ENCODE data around the gene TBX5.
"Not testable (repeated sequence)": the region's sequence is repeated elsewhere in the genome, so short reads cannot be mapped to it uniquely, and the experiment has no call there.

The TBX5 gene

DNA sequence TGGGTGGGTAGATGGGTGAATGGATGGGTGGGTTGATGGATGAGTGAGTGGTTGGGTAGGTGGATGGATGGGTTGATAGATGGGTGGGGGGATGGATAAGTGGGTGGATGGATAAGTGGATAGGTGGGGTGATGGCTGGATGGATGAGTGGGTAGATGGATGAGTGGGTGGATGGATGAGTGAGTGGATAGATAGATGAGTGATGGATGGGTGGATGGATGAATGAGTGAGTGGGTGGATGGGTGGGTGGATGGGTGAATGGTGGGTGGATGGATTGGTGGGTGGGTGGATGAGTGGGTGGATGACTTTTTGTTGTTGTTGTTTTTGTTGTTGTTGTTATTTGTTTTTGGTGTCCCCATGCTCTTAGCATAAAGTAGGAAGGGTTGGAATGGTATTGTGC lies 45.5 kb downstream of the TBX5 start:
- Histone ChIP-seq H3K4me3 (ENCODE audit: low read depth in 1 of 2, low read length in 2 of 2) (no peak overlapping the region), H3K27me3 (ENCODE audit: low read depth, low read length) (no peaks in the 10 kb centered on the region), H3K4me1 (ENCODE audit: control insufficient read depth in 1 of 2, insufficient read depth in 2 of 2, low read length in 2 of 2) (no peaks in the 10 kb centered on the region), H3K27ac (ENCODE audit: low read length) (no peak overlapping the region), H3K9me3 (ENCODE audit: control insufficient read depth in 1 of 2, low read length in 2 of 2) (no peaks in the 10 kb centered on the region), H3K36me3 (ENCODE audit: control insufficient read depth in 1 of 2, insufficient read depth in 2 of 2, low read length in 2 of 2) (no peaks in the 10 kb centered on the region)

DNA sequence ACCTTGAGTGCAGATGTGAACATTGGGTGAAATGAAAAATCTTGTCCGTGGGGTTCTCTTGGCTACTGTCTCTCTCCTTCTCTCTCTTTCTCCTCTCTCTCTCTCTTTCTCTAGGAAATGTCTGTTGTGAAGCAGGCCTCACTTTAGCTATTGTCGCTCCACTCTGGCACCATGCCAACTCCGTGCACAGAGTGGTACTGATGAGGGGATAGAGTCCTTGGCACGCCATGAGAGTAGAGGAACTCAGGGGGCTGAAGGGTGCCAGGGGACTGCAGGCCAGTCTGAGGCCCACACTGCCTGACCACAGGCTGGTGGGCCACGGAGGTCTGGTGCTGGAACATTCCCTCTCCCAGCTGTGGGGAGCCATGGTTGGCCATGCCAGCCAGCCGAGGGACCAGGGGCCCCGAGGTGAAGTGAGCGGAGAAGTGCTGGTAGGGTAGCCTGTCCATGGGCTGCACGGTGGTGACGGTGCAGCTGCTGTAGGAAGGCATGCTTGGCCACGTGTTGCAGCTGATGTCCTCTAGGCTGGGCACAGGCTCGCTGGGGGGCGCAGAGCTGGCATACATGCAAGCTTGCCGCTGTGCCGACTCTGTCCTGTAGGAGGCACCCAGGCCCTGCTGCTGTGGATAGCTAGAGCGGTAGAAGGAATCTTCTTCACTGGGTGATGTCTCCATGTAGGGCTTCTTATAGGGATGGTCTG lies 50.4 kb downstream of the TBX5 start:
- Histone ChIP-seq H3K9me3 (ENCODE audit: control insufficient read depth in 1 of 2, low read length in 2 of 2) (no peaks in the 10 kb centered on the region), H3K36me3 (ENCODE audit: control insufficient read depth in 1 of 2, insufficient read depth in 2 of 2, low read length in 2 of 2) (no peaks in the 10 kb centered on the region), H3K4me3 (ENCODE audit: low read depth in 1 of 2, low read length in 2 of 2) (no peak overlapping the region), H3K27me3 (ENCODE audit: low read depth, low read length) (no peaks in the 10 kb centered on the region), H3K27ac (ENCODE audit: low read length) (no peak overlapping the region), H3K4me1 (ENCODE audit: control insufficient read depth in 1 of 2, insufficient read depth in 2 of 2, low read length in 2 of 2) (no peaks in the 10 kb centered on the region)

GRCh38 chr12:114349239-114349638 lies 56.7 kb downstream of the TBX5 start:
- H3K27me3 ChIP-seq (ENCODE audit: low read depth, low read length); H3K36me3 ChIP-seq (ENCODE audit: control insufficient read depth in 1 of 2, insufficient read depth in 2 of 2, low read length in 2 of 2); H3K9me3 ChIP-seq (ENCODE audit: control insufficient read depth in 1 of 2, low read length in 2 of 2); H3K4me1 ChIP-seq (ENCODE audit: control insufficient read depth in 1 of 2, insufficient read depth in 2 of 2, low read length in 2 of 2); H3K27ac ChIP-seq (ENCODE audit: low read length); H3K4me3 ChIP-seq (ENCODE audit: low read depth in 1 of 2, low read length in 2 of 2): not testable (repeated sequence)

DNA sequence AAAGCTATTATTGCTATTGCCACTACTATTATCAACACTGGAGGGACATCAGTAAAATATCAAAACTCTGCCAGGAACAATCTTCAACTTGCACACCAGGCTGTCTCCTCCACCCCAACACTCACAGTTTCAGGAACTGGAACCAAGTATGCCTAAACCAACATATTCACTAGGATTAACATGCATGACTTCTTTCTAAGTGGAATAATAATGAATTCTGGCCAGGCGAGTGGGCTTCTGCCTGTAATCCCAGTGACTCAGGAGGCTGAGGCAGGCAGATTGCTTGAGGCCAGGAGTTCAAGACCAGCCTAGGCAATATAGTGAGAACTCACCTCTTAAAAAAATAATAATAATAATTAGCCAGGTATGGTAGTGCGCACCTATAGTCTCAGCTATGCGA lies 58.1 kb downstream of the TBX5 start:
- no peaks in the 10 kb centered on the region for H3K36me3 ChIP-seq (ENCODE audit: control insufficient read depth in 1 of 2, insufficient read depth in 2 of 2, low read length in 2 of 2)
- H3K4me3 ChIP-seq (ENCODE audit: low read depth in 1 of 2, low read length in 2 of 2), result no peak overlapping the region
- no peak overlapping the region for H3K27ac ChIP-seq (ENCODE audit: low read length)
- H3K4me1 ChIP-seq (ENCODE audit: control insufficient read depth in 1 of 2, insufficient read depth in 2 of 2, low read length in 2 of 2), result no peaks in the 10 kb centered on the region
- no peaks in the 10 kb centered on the region for H3K27me3 ChIP-seq (ENCODE audit: low read depth, low read length)
- H3K9me3 ChIP-seq (ENCODE audit: control insufficient read depth in 1 of 2, low read length in 2 of 2), result no peaks in the 10 kb centered on the region

DNA sequence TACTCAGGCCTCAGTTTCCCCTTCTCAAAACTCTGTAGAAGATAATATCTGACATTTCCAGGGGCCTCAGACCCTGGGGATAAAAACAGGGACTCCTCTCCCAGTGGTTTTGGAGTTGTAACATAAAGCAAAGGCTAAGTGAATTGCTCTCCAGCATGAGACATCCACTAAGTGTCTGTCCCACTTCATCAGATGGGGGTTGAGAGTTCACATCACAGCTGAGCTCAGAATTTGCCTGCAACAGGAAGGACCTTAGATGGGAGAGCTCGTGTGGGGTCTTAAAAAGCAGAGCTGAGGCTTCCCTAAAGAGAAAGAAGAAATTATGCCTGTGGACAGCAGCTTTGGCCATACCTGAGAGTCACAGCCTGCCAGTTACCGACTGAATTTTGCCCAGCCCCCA lies 61.1 kb downstream of the TBX5 start:
- H3K4me3 ChIP-seq (ENCODE audit: low read depth in 1 of 2, low read length in 2 of 2), result no peak overlapping the region
- H3K27ac ChIP-seq (ENCODE audit: low read length), result no peak overlapping the region
- no peaks in the 10 kb centered on the region for H3K27me3 ChIP-seq (ENCODE audit: low read depth, low read length)
- H3K9me3 ChIP-seq (ENCODE audit: control insufficient read depth in 1 of 2, low read length in 2 of 2), result peaks cover 0 to 6% of the 10 kb centered on the region in 2 donors
- no peaks in the 10 kb centered on the region for H3K4me1 ChIP-seq (ENCODE audit: control insufficient read depth in 1 of 2, insufficient read depth in 2 of 2, low read length in 2 of 2)
- H3K36me3 ChIP-seq (ENCODE audit: control insufficient read depth in 1 of 2, insufficient read depth in 2 of 2, low read length in 2 of 2), result no peaks in the 10 kb centered on the region

- H3K9me3 ChIP-seq (ENCODE audit: control insufficient read depth in 1 of 2, low read length in 2 of 2), result peaks cover 0 to 6% of the 10 kb centered on the region in 2 donors
- H3K27me3 ChIP-seq (ENCODE audit: low read depth, low read length), result no peaks in the 10 kb centered on the region
- H3K27ac ChIP-seq (ENCODE audit: low read length), result no peak overlapping the region
- no peak overlapping the region for H3K4me3 ChIP-seq (ENCODE audit: low read depth in 1 of 2, low read length in 2 of 2)
- H3K36me3 ChIP-seq (ENCODE audit: control insufficient read depth in 1 of 2, insufficient read depth in 2 of 2, low read length in 2 of 2), result no peaks in the 10 kb centered on the region
- no peaks in the 10 kb centered on the region for H3K4me1 ChIP-seq (ENCODE audit: control insufficient read depth in 1 of 2, insufficient read depth in 2 of 2, low read length in 2 of 2)
These were observed 61.7 kb downstream of the TBX5 start for GRCh38 chr12:114344303-114344663.

DNA sequence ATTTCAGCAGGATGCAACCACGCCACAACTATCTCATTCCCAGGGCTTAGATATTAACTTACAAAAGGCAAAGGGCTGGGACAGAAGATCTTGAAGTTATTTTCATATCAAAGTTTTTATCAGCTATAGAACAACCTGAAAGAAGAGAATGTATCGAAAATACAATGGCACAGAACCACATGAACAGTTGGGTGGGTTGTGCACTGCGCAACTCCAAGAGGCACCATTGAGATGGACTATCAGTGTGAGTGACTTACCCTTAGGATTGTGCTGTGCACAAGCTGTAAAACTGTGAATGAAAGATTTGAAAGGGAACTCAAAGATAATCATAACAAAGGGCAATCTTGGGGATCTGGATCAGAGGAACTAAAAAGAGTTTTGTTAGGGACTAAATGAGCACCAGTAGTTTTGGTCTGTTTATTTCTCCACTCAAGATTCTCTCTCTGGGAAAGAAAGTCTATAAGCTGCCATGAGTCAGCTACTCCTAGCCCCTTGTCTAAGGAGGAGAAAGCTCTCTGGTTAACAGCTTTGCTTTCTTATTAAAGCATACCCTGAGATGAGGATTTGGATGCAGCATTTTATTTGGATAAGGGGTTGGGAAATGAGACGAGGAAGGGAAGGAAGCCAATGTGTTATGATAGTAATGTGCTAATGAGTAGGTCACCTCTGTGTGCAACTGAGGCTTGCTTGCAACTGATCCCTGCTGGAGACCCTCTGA lies 62.2 kb downstream of the TBX5 start:
- Histone ChIP-seq H3K4me1 (ENCODE audit: control insufficient read depth in 1 of 2, insufficient read depth in 2 of 2, low read length in 2 of 2) (no peaks in the 10 kb centered on the region), H3K36me3 (ENCODE audit: control insufficient read depth in 1 of 2, insufficient read depth in 2 of 2, low read length in 2 of 2) (no peaks in the 10 kb centered on the region), H3K27me3 (ENCODE audit: low read depth, low read length) (no peaks in the 10 kb centered on the region), H3K27ac (ENCODE audit: low read length) (no peak overlapping the region), H3K4me3 (ENCODE audit: low read depth in 1 of 2, low read length in 2 of 2) (no peak overlapping the region), H3K9me3 (ENCODE audit: control insufficient read depth in 1 of 2, low read length in 2 of 2) (peaks cover 0 to 6% of the 10 kb centered on the region in 2 donors)

GRCh38 chr12:114342656-114343055 lies 63.3 kb downstream of the TBX5 start:
- Histone ChIP-seq H3K9me3 (ENCODE audit: control insufficient read depth in 1 of 2, low read length in 2 of 2) (peaks cover 0 to 6% of the 10 kb centered on the region in 2 donors), H3K4me3 (ENCODE audit: low read depth in 1 of 2, low read length in 2 of 2) (no peak overlapping the region), H3K36me3 (ENCODE audit: control insufficient read depth in 1 of 2, insufficient read depth in 2 of 2, low read length in 2 of 2) (no peaks in the 10 kb centered on the region), H3K4me1 (ENCODE audit: control insufficient read depth in 1 of 2, insufficient read depth in 2 of 2, low read length in 2 of 2) (no peaks in the 10 kb centered on the region), H3K27me3 (ENCODE audit: low read depth, low read length) (no peaks in the 10 kb centered on the region), H3K27ac (ENCODE audit: low read length) (no peak overlapping the region)

DNA sequence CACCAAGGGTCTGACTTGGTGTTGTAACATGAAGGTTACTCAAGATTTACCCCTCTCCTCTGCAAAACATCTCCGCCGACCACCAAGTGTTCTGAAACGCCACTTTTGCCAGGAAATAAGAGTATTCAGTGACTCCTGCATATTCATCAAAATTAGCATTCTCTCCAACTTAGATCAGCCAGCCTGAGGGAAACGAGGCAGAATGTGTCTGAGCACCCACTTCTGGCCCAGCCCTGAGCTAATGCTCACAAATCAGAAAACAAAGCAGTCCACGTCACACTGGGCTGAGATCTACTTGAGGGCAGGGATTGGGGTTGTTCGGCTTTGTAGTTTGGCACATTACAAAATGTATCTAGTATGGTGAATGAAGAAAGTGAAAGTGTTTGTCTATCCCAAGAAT lies 64.3 kb downstream of the TBX5 start:
- peaks cover 0 to 6% of the 10 kb centered on the region in 2 donors for H3K9me3 ChIP-seq (ENCODE audit: control insufficient read depth in 1 of 2, low read length in 2 of 2)
- no peaks in the 10 kb centered on the region for H3K4me1 ChIP-seq (ENCODE audit: control insufficient read depth in 1 of 2, insufficient read depth in 2 of 2, low read length in 2 of 2)
- H3K4me3 ChIP-seq (ENCODE audit: low read depth in 1 of 2, low read length in 2 of 2), result no peak overlapping the region
- no peaks in the 10 kb centered on the region for H3K36me3 ChIP-seq (ENCODE audit: control insufficient read depth in 1 of 2, insufficient read depth in 2 of 2, low read length in 2 of 2)
- H3K27ac ChIP-seq (ENCODE audit: low read length), result no peak overlapping the region
- no peaks in the 10 kb centered on the region for H3K27me3 ChIP-seq (ENCODE audit: low read depth, low read length)

DNA sequence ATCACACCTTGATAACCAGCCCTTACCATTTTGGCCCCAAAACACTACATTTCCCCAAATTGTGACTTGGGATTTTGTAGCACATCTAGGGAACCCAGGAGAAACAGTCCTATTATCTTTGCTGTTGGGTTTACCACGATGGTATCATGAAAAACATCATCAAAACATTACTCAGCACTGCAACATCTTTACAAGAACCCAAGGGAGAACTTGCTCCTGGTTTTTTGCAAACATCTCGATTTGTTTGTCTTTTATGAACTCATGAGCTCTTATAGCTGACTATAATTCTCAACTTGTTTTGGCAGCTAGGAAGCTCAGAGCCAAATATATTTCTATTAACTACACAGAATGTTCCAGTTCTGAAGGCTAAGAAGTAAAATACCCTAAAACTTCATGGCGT lies 65.7 kb downstream of the TBX5 start:
- Histone ChIP-seq H3K4me1 (ENCODE audit: control insufficient read depth in 1 of 2, insufficient read depth in 2 of 2, low read length in 2 of 2) (no peaks in the 10 kb centered on the region), H3K36me3 (ENCODE audit: control insufficient read depth in 1 of 2, insufficient read depth in 2 of 2, low read length in 2 of 2) (no peaks in the 10 kb centered on the region), H3K4me3 (ENCODE audit: low read depth in 1 of 2, low read length in 2 of 2) (no peak overlapping the region), H3K27me3 (ENCODE audit: low read depth, low read length) (no peaks in the 10 kb centered on the region), H3K9me3 (ENCODE audit: control insufficient read depth in 1 of 2, low read length in 2 of 2) (peaks cover 0 to 6% of the 10 kb centered on the region in 2 donors), H3K27ac (ENCODE audit: low read length) (no peak overlapping the region)

- Histone ChIP-seq H3K27me3 (ENCODE audit: low read depth, low read length) (no peaks in the 10 kb centered on the region), H3K36me3 (ENCODE audit: control insufficient read depth in 1 of 2, insufficient read depth in 2 of 2, low read length in 2 of 2) (no peaks in the 10 kb centered on the region), H3K27ac (ENCODE audit: low read length) (no peak overlapping the region), H3K4me1 (ENCODE audit: control insufficient read depth in 1 of 2, insufficient read depth in 2 of 2, low read length in 2 of 2) (no peaks in the 10 kb centered on the region), H3K4me3 (ENCODE audit: low read depth in 1 of 2, low read length in 2 of 2) (no peak overlapping the region), H3K9me3 (ENCODE audit: control insufficient read depth in 1 of 2, low read length in 2 of 2) (peaks cover 0 to 6% of the 10 kb centered on the region in 2 donors)
These were observed 66.3 kb downstream of the TBX5 start for GRCh38 chr12:114339626-114340025.

DNA sequence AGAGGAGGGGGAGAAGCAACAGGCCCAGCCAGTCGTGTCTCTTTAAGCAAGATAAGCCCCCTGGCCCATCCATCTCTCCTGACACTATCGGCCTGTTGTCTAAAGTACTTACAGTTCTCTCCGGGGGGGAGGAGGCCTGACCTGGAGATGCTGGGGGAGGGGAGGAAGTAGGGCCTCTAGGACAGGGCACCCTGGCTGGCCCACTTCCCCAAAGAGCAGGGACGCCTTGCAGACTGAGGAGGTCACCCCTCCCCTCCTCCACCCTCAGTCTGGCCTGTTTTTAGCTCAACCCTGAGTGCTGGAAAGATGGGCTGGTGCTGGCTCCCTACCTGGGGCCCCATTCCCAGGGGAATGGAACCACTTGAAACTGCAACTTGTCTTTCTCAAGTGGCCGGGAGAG lies 70.3 kb downstream of the TBX5 start:
- Histone ChIP-seq H3K4me1 (ENCODE audit: control insufficient read depth in 1 of 2, insufficient read depth in 2 of 2, low read length in 2 of 2) (no peaks in the 10 kb centered on the region), H3K27me3 (ENCODE audit: low read depth, low read length) (no peaks in the 10 kb centered on the region), H3K9me3 (ENCODE audit: control insufficient read depth in 1 of 2, low read length in 2 of 2) (peaks cover 0 to 4% of the 10 kb centered on the region in 2 donors), H3K27ac (ENCODE audit: low read length) (no peak overlapping the region), H3K36me3 (ENCODE audit: control insufficient read depth in 1 of 2, insufficient read depth in 2 of 2, low read length in 2 of 2) (no peaks in the 10 kb centered on the region), H3K4me3 (ENCODE audit: low read depth in 1 of 2, low read length in 2 of 2) (no peak overlapping the region)

All from muscle layer of duodenum (tissue), 2 donors.